HG02571 (cell line): Measurements from ENCODE around the gene KIR3DL2.
"Not testable (repeated sequence)": the region's sequence is repeated elsewhere in the genome, so short reads cannot be mapped to it uniquely, and the experiment has no call there.

ENCODE experiments used
- ATAC-seq: cut with Tn5 transposase; IDR thresholded peaks from one replicate; pipeline ENCODE4 v1.9.1; 2021; ENCODE audit warnings: mild to moderate bottlenecking, moderate library complexity; ENCODE audit not compliant: unreplicated experiment

The KIR3DL2 gene

DNA sequence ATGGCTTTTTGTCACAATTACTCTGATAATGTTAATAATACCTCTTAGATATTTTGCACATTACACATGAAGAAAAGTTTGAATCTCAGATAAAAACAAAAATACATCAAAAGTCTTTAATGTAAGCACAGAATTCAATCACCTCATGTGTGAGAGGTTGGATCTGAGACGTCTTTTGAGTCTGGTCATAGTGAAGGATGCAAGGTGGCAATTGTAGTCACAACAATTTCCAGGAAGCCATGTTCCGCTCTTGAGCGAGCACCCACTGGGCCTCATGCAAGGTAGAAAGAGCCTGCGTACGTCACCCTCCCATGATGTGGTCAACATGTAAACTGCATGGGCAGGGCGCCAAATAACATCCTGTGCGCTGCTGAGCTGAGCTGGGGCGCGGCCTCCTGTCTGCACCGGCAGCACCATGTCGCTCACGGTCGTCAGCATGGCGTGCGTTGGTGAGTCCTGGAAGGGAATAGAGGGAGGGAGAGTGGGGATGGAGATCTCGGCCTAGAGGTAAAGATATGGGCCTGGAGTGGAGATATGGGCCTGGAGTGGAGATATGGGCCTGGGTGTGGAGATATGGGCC, at the start of gene KIR3DL2:
Gene KIR3DL2, plus strand, starts transcription at position 383 of the 580 bp plus-strand sequence. Its CDS starts 33 bp downstream, at position 416.
- ATAC-seq: not testable (repeated sequence)

DNA sequence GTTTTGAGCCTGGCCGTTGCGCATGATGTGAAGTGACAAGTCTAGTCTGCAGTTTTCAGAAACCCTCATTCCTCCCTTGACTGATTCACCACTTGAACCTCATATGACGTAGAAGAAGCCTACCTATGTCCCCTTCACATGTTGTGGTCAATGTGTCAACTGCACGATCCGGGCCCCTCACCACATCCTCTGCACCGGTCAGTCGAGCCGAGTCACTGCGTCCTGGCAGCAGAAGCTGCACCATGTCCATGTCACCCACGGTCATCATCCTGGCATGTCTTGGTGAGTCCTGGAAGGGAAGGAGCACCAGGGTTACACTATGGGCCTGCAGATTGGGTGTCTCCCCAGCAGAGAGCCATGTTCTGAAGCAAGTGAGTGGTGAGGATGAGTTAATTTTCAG, 46.8 kb upstream of the KIR3DL2 start, which contains the start of gene KIR2DL4:
Gene KIR2DL4, plus strand, starts transcription at position 201 of the 400 bp plus-strand sequence. Its CDS starts 42 bp downstream, at position 243.
- ATAC-seq: no peak

DNA sequence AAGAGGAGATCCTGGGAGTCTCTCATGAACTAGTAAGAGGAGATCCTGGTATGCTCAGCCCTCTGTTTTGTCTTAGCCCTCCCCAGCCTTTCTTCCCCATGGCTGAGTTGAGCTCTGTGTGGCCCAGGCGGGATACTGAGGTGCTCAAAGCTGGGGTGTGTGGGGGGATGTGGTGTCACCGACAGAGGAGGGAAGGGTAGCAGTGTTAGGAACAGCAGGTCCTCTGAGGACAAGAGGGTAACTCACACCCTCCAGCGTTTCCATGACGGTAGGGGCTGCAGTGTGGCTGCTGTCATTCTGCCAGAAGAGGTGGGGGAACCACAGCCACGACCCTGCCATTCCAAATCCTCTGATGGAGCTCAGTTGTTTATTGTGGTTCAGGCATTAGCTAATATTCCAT, 46.1 kb upstream of the KIR3DL2 start:
- no peak for ATAC-seq

DNA sequence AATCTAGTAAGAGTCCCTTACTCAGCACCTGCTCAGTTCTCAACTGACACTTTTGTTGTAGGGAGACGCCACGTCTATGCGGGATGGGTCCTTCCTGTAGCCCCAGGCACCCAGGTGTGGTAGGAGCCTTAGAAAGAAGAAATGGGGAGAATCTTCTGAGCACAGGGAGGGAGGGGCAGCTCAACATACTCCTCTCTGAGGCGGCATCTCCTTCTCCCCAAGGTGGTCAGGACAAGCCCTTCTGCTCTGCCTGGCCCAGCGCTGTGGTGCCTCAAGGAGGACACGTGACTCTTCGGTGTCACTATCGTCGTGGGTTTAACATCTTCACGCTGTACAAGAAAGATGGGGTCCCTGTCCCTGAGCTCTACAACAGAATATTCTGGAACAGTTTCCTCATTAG, 45.7 kb upstream of the KIR3DL2 start:
- ATAC-seq: no peak

DNA sequence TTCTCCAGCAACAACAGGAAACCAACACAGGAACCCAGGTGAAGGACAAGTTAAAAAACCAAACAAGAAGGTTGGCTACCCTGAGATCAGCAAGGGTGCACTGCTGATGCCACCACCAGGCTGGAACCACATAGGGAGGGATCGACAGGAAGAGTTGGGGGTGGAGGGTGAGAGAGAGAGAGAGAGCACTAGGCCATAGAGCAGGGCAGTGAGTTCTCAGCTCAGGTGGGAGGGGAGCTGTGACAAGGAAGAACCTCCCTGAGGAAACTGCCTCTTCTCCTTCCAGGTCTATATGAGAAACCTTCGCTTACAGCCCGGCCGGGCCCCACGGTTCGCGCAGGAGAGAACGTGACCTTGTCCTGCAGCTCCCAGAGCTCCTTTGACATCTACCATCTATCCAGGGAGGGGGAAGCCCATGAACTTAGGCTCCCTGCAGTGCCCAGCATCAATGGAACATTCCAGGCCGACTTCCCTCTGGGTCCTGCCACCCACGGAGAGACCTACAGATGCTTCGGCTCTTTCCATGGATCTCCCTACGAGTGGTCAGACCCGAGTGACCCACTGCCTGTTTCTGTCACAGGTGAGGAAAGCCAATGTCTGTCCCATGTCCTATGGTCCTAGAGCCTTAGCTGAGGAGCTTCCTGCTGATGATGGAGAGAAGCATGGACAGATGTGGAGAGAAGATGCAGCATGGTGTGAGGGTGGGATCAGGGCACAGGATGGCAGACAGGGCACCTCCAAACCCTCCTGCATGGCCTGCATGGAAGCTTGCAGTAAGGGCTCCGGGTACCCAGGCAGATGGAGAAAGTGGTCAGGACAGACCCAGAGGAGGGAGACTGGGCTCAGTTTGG, 44.4 kb upstream of the KIR3DL2 start:
- no peak for ATAC-seq

DNA sequence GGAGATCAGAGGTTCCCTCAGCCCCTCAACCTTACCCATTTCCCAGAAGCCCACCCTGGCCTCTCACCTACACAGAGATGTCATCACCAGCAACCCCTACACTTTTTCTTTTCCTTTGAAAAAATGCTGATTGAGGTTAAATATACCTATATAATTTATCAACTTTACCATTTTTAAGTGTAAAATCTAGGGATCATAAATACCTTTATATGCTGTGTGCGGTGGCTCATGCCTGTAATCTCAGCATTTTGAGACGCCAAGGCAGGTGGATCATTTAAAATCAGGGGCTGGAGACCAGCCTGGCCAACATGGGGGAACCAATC, 43.8 kb upstream of the KIR3DL2 start:
- no peak for ATAC-seq

DNA sequence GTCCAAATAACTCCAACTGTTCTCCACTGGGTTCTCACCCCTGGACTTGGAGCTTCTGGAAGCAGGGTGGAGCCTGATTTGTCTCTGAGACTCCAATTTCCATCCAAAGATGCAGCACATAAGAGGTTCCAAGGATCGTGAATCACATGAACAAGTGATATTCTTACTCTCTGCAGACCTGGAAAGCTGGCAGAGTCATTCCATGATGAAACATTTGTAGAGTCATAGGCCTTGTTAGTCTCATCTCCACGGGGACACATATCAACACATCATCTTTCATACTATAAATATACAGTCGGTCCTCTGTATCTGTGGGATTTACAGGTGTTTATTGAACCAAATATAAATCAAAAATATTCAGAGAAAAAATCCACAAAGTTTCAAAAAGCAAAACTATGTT, 35.7 kb upstream of the KIR3DL2 start:
- ATAC-seq: not testable (repeated sequence)

DNA sequence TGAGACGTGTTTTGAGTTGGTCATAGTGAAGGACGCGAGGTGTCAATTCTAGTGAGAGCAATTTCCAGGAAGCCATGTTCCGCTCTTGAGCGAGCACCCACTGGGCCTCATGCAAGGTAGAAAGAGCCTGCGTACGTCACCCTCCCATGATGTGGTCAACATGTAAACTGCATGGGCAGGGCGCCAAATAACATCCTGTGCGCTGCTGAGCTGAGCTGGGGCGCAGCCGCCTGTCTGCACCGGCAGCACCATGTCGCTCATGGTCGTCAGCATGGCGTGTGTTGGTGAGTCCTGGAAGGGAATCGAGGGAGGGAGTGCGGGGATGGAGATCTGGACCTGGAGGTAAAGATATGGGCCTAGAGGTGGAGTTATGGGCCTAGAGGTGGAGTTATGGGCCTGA, 34.0 kb upstream of the KIR3DL2 start, which contains the start of gene KIR3DL1:
Gene KIR3DL1, plus strand, starts transcription at position 218 of the 400 bp plus-strand sequence.
- ATAC-seq: not testable (repeated sequence)

DNA sequence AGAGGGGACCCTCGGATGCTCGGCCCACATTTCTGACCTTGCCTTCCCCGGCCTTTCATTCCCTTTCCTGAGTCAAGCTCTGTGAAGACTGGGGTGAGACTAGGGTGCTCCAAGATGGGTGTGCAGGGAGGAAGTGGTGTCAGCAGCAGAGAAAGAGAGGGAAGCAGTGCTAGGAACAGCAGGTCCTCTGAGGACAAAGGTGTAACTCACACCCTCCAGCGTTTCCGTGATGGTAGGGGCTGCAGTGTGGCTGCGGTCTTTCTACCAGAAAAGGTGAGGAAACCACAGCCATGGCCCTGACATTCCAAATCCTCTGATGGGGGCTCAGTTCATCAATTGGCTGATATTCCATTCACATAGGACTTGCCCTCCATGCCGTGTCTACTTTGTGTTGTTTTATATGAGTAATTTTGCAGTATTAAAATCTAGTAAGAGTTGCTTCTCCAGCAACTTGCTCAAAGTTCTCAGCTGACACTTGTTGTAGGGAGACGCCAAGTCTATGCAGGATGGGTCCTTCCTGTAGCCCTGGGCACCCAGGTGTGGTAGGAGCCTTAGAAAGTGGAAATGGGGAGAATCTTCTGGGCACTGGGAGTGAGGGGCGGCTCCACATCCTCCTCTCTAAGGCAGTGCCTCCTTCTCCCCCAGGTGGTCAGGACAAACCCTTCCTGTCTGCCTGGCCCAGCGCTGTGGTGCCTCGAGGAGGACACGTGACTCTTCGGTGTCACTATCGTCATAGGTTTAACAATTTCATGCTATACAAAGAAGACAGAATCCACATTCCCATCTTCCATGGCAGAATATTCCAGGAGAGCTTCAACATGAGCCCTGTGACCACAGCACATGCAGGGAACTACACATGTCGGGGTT, 32.3 kb upstream of the KIR3DL2 start:
- no peak for ATAC-seq

DNA sequence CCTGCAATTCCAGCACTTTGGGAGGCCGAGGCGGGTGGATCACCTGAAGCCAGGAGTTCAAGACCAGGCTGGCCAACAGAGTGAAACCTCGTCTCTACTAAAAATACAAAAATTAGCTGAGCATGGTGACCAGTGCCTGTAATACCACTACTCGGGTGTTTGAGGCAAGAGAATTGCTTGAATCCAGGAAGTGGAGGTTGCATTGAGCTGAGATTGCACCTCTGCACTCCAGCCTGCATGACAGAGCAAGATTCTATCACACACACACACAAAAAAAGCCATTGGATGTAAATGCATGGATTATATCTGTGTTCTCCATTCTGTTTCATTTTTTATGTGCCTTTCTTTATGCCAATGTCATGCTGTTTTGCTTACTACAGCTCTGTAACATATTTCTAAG, 25.8 kb upstream of the KIR3DL2 start:
- not testable (repeated sequence) for ATAC-seq

DNA sequence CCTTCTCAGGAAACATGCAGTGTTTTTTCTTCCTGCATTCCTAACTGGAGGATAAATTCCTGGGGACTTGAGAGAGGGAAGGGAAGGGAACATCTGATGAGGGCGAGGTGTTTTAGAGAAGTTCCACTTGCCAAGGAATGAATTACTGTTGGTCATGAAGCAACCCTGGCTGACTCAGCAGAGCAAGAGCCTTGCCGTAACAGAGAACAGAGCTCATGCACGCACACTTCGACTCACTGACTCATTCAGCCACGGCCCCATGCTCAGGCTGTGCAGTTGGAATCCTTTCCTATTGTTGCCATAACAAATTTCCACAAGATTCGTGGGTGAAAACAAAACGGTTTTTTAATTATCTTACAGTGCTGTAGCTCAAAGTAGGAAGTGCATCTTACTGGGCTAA, 24.9 kb upstream of the KIR3DL2 start:
- ATAC-seq: not testable (repeated sequence)

DNA sequence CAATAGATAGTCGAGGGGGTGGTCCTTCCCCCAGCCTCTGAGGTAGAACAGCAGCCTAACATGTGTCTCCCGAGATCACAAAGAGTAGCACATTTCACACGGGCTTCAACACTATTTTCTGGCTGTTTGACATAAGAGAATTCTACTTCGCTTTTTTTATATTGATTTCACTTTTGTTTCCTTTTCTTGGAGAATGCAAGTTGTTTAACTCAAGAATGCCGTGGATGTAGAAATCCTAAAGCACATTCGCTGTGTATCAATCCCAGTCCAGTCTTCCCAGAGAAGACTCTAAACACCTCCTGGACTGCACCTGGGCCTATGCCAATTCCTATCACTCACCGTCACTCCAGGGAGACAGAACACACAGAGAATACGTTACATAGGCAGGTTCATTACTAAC, 22.2 kb upstream of the KIR3DL2 start:
- ATAC-seq: not testable (repeated sequence)

DNA sequence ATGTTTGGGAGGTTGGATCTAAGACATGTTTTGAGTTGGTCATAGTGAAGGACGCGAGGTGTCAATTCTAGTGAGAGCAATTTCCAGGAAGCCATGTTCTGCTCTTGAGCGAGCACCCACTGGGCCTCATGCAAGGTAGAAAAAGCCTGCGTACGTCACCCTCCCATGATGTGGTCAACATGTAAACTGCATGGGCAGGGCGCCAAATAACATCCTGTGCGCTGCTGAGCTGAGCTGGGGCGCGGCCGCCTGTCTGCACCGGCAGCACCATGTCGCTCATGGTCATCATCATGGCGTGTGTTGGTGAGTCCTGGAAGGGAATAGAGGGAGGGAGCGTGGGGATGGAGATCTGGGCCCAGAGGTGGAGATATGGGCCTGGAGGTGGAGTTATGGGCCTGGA, 17.7 kb upstream of the KIR3DL2 start, which contains the start of gene KIR2DS4:
Gene KIR2DS4, plus strand, starts transcription at position 181 of the 400 bp plus-strand sequence.
- ATAC-seq: not testable (repeated sequence)

DNA sequence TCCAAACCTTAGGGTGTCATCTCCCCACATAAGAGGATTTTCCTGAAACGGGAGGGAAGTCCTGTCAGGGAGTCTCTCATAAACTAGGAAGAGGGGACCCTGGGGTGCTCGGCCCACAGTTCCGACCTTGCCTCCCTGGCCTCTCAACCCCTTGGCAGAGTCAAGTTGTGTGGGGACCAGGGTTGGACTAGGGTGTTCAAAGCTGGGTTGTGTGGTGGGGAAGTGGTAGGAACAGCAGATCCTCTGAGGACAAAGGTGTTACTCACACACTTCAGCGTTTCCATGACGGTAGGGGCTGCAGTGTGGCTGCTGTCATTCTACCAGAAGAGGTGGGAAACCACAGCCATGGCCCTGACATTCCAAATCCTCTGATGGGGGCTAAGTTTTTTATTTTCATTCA, 15.1 kb upstream of the KIR3DL2 start:
- ATAC-seq: not testable (repeated sequence)

DNA sequence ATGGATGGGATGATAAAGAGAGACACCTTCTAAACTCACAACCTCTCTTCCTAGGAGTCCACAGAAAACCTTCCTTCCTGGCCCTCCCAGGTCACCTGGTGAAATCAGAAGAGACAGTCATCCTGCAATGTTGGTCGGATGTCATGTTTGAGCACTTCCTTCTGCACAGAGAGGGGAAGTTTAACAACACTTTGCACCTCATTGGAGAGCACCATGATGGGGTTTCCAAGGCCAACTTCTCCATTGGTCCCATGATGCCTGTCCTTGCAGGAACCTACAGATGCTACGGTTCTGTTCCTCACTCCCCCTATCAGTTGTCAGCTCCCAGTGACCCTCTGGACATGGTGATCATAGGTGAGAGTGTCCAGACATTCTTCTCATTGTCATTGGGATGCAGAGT, 12.7 kb upstream of the KIR3DL2 start:
- ATAC-seq: not testable (repeated sequence)

DNA sequence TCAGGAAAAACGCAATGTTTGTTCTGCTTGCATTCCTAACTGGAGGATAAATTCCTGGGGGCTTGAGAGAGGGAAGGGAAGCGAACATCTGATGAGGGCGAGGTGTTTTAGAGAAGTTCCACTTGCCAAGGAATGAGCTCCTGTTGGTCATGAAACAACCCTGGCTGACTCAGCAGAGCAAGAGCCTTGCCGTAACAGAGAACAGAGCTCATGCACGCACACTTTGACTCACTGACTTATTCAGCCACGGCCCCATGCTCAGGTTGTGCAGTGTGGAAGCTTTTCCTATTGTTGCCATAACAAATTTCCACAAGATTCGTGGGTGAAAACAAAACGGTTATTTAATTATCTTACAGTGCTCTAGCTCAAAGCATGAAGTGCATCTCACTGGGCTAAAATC, 7.1 kb upstream of the KIR3DL2 start:
- ATAC-seq: not testable (repeated sequence)

DNA sequence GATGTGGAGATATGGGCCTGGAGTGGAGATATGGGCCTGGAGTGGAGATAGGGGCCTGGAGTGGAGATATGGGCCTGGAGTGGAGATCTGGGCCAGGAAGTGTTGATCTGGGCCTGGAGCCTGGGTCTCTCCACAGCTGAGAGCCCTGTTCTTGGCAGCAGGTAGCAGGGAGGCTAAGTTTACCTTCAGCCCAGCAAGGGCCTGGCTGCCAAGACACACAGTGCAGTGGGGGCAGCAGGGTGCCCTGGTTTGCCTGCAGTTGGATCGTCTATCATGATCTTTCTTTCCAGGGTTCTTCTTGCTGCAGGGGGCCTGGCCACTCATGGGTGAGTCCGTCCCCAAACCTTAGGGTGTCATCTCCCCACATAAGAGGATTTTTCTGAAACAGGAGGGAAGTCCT, 687 bp downstream of the KIR3DL2 start:
- no peak for ATAC-seq

DNA sequence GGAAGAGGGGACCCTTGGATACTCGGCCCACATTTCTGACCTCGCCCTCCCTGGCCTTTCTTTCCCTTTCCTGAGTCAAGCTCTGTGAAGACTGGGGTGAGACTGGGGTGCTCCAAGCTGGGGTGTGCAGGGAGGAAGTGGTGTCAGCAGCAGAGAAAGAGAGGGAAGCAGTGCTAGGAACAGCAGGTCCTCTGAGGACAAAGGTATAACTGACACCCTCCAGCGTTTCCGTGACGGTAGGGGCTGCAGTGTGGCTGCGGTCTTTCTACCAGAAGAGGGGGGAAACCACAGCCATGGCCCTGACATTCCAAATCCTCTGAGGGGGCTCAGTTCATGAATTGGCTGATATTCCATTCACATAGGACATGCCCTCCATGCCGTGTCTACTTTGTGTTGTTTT, 1.1 kb downstream of the KIR3DL2 start:
- no peak for ATAC-seq

DNA sequence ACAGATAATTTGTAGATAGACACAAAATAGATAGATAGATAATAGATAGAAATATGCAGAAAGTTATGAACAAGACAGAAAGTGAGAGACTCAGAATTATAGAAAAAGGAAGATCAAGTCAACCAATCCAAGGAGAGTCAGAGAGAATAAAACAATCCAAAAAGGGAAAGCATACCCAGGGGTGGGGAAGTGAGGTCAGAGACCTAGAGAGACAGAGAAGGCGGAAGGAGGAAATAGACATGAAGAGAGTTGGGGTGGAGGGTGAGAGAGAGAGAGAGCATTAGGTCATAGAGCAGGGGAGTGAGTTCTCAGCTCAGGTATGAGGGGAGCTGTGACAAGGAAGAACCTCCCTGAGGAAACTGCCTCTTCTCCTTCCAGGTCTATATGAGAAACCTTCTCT, 5.0 kb downstream of the KIR3DL2 start:
- ATAC-seq: not testable (repeated sequence)

DNA sequence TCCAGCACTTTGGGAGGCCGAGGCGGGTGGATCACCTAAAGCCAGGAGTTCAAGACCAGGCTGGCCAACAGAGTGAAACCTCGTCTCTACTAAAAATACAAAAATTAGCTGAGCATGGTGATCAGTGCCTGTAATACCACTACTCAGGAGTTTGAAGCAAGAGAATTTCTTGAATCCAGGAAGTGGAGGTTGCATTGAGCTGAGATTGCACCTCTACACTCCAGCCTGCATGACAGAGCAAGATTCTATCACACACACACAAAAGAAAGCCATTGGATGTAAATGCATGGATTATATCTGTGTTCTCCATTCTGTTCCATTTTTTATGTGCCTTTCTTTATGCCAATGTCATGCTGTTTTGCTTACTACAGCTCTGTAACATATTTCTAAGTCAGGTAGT, 8.2 kb downstream of the KIR3DL2 start:
- not testable (repeated sequence) for ATAC-seq

DNA sequence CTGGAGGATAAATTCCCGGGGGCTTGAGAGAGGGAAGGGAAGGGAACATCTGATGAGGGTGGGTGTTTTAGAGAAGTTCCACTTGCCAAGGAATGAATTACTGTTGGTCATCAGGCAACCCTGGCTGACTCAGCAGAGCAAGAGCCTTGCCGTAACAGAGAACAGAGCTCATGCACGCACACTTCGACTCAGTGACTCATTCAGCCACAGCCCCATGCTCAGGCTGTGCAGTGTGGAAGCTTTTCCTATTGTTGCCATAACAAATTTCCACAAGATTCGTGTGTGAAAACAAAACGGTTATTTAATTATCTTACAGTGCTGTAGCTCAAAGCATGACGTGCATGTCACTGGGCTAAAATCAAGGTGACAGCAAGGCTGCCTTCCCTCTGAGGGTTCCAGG, 9.2 kb downstream of the KIR3DL2 start:
- ATAC-seq: not testable (repeated sequence)
